CD14-positive monocyte (primary cell): Measurements from ENCODE around the gene BID. TPM values are rescaled to one million over a fixed set of nuclear protein-coding genes. Genes with fewer than 3 reads are reported as not detected.

ENCODE experiments used
- DNase-seq, 3 donors: peaks; one replicate each; pipeline ENCODE4 v3.0.0-alpha.2; 2011 to 2022
- H2AFZ ChIP-seq: 2 replicates; pipeline ENCODE4 v1.6.0; 2012; ENCODE audit warnings: mild to moderate bottlenecking, low read depth, low read length, inconsistent platforms; ENCODE audit not compliant: insufficient read depth, poor library complexity, severe bottlenecking
- H3K27ac ChIP-seq, 2 donors: 1 replicate in 1 of 2; 2 replicates in 1 of 2; pipeline ENCODE4 v1.5.1; 2012 to 2013; ENCODE audit warnings: low read length in 2 of 2, control low read depth in 1 of 2, inconsistent platforms in 1 of 2, low read depth in 1 of 2, mild to moderate bottlenecking in 1 of 2
- H3K27me3 ChIP-seq, 2 donors: one replicate each; pipeline versions ENCODE4 v1.6.0 to v1.6.1; 2011 to 2013; ENCODE audit warnings: low read length in 2 of 2; ENCODE audit not compliant: control insufficient read depth in 2 of 2, insufficient read depth in 2 of 2
- H3K36me3 ChIP-seq, 2 donors: replicated peaks in 1 of 2; 1 replicate in 1 of 2; 2 replicates in 1 of 2; pipeline versions ENCODE4 v1.5.1 to v1.6.1; 2012 to 2013; ENCODE audit warnings: low read length in 2 of 2, control low read depth in 1 of 2, inconsistent platforms in 1 of 2, mild to moderate bottlenecking in 1 of 2; ENCODE audit not compliant: insufficient read depth in 2 of 2, control insufficient read depth in 1 of 2
- H3K4me1 ChIP-seq, 2 donors: 1 replicate in 1 of 2; 2 replicates in 1 of 2; pipeline versions ENCODE4 v1.5.1 to v1.6.1; 2012 to 2013; ENCODE audit warnings: low read length in 2 of 2, control low read depth in 1 of 2, inconsistent platforms in 1 of 2, mild to moderate bottlenecking in 1 of 2, moderate library complexity in 1 of 2; ENCODE audit not compliant: insufficient read depth in 2 of 2, control insufficient read depth in 1 of 2
- H3K4me2 ChIP-seq: replicated peaks from 2 replicates; pipeline ENCODE3; 2012; ENCODE audit warnings: low read length, moderate library complexity, mild to moderate bottlenecking; ENCODE audit not compliant: poor library complexity, severe bottlenecking; ENCODE audit errors: extremely low read depth
- H3K4me3 ChIP-seq, 3 experiments: fragments of 200-600 bp in 1 of 3; sonication (generic) in 1 of 3; replicated peaks in 1 of 3; 1 replicate in 2 of 3; 2 replicates in 1 of 3; pipeline ENCODE4 v1.5.1; 2011 to 2013; ENCODE audit warnings: low read length in 3 of 3, mild to moderate bottlenecking in 3 of 3, control low read depth in 2 of 3, low read depth in 2 of 3, inconsistent platforms in 1 of 3, moderate library complexity in 1 of 3
- H3K79me2 ChIP-seq: 2 replicates; pipeline ENCODE4 v1.6.0; 2012; ENCODE audit warnings: mild to moderate bottlenecking, control low read depth, inconsistent platforms, low read length, moderate library complexity; ENCODE audit not compliant: insufficient read depth
- H3K9ac ChIP-seq: 2 replicates; pipeline ENCODE4 v1.6.0; 2017; ENCODE audit warnings: low read length, mild to moderate bottlenecking; ENCODE audit not compliant: insufficient read depth, poor library complexity, severe bottlenecking
- H3K9me3 ChIP-seq, 2 donors: replicated peaks in 1 of 2; 1 replicate in 1 of 2; 2 replicates in 1 of 2; pipeline versions ENCODE4 v1.5.1 to v1.6.1; 2012 to 2013; ENCODE audit warnings: low read length in 2 of 2, control low read depth in 1 of 2; ENCODE audit not compliant: control insufficient read depth in 1 of 2, insufficient read depth in 1 of 2
- H4K20me1 ChIP-seq: 2 replicates; pipeline ENCODE4 v1.6.0; 2012; ENCODE audit warnings: mild to moderate bottlenecking, low read length, control low read depth, moderate library complexity; ENCODE audit not compliant: insufficient read depth
- H3K27ac Mint-ChIP-seq, 7 donors: one replicate each; pipeline ENCODE4 v1.8.0; 2020; ENCODE audit warnings: mild to moderate bottlenecking in 7 of 7, mixed read lengths in 7 of 7, moderate library complexity in 6 of 7, inconsistent platforms in 2 of 7
- H3K27me3 Mint-ChIP-seq, 3 donors: one replicate each; pipeline ENCODE4 v1.8.0; 2021 to 2022; ENCODE audit warnings: low read depth in 3 of 3, mild to moderate bottlenecking in 3 of 3, mixed read lengths in 3 of 3, moderate library complexity in 3 of 3, inconsistent platforms in 1 of 3
- H3K36me3 Mint-ChIP-seq, 2 donors: one replicate each; pipeline ENCODE4 v1.8.0; 2020; ENCODE audit warnings: mixed read lengths in 2 of 2, inconsistent platforms in 1 of 2, mild to moderate bottlenecking in 1 of 2
- H3K4me1 Mint-ChIP-seq: one replicate; pipeline ENCODE4 v1.8.0; 2020; ENCODE audit warnings: mild to moderate bottlenecking, mixed read lengths
- H3K4me3 Mint-ChIP-seq, 2 donors: one replicate each; pipeline ENCODE4 v1.8.0; 2020; ENCODE audit warnings: mild to moderate bottlenecking in 2 of 2, mixed read lengths in 2 of 2, moderate library complexity in 1 of 2
- H3K9me3 Mint-ChIP-seq, 7 donors: one replicate each; pipeline ENCODE4 v1.8.0; 2020 to 2022; ENCODE audit warnings: mixed read lengths in 7 of 7, mild to moderate bottlenecking in 6 of 7, moderate library complexity in 6 of 7, inconsistent platforms in 2 of 7
- WGBS: methylation state at CpG from one replicate; pipeline ENCODE4 v1.1.5; 2013; ENCODE audit warnings: missing lambda C conversion rate; ENCODE audit not compliant: insufficient coverage; 5-methylcytosine and 5-hydroxymethylcytosine counted together
- intact Hi-C, 2 donors: fragments of 100-400 bp; cut with micrococcal nuclease; formaldehyde crosslinking; loops; one replicate each; pipeline versions ENCODE4 v1.15.0 to v1.15.1; 2023
- polyA plus RNA-seq, 3 donors: library from polyadenylated mRNA; depleted of rRNA in 1 of 3; unstranded in 2 of 3; stranded (reverse) in 1 of 3; fragments of 300-500 nt in 2 of 3; fragments of >200 nt in 1 of 3; fragmentation: Illumina TruSeq in 2 of 3; gene quantifications; 1 replicate in 2 of 3; 2 replicates in 1 of 3; pipeline ENCODE4 v1.2.3, GENCODE V29; 2012 to 2021
- TF ChIP-seq, protein P1 (sequence below): fragments of 200-600 bp; IDR thresholded peaks from one replicate; pipeline ENCODE4 v1.8.0; 2022; ENCODE audit warnings: antibody characterized with exemption, mild to moderate bottlenecking

Gene BID
- polyA plus RNA-seq, 3 donors, result 199 to 423 (median 391) TPM

DNA sequence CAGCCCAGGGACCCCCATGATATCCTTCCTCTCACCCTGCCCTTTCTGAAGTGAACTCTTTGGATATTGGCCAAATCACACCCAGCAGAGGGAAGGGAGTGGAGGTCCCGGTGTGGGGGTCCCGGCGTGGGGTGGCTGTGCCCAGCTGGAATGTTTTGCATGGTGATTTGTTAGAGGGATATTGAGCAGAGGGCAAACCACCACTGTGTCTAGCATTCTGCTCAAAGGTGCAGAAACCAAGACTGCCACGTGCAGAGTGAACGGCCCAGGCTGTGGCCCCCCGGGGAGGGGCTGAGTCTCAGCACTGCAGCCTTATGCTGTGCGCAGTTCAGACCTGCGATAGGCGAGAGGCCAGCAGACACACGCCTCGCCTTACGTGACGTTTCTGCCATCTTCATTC, 7.9 kb upstream of the BID start:
- intact Hi-C loops, result no loop called here
- H2AFZ ChIP-seq, result no peak overlapping the region
- peaks cover 55 to 76% of the 10 kb centered on the region in 2 donors for H3K4me1 ChIP-seq
- no peak for DNase-seq
- peaks cover 15% of the 10 kb centered on the region for H4K20me1 ChIP-seq
- 79% methylated on average over 6 of the region's 13 CpGs for WGBS
- TF ChIP-seq, protein P1, sequence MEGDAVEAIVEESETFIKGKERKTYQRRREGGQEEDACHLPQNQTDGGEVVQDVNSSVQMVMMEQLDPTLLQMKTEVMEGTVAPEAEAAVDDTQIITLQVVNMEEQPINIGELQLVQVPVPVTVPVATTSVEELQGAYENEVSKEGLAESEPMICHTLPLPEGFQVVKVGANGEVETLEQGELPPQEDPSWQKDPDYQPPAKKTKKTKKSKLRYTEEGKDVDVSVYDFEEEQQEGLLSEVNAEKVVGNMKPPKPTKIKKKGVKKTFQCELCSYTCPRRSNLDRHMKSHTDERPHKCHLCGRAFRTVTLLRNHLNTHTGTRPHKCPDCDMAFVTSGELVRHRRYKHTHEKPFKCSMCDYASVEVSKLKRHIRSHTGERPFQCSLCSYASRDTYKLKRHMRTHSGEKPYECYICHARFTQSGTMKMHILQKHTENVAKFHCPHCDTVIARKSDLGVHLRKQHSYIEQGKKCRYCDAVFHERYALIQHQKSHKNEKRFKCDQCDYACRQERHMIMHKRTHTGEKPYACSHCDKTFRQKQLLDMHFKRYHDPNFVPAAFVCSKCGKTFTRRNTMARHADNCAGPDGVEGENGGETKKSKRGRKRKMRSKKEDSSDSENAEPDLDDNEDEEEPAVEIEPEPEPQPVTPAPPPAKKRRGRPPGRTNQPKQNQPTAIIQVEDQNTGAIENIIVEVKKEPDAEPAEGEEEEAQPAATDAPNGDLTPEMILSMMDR, result no peak
- peak overlapping the region; percentile 76 for H3K4me2 ChIP-seq
- Mint-ChIP-seq H3K27ac (peak overlapping the region; percentile 96 to 100 (median 97)), H3K9me3 (no peaks in the 10 kb centered on the region), H3K4me3 (peak overlapping the region in 1 of 2 donors; percentile 49), H3K27me3 (peaks cover 0 to 1% (median 0%) of the 10 kb centered on the region in 3 donors), H3K4me1 (peaks cover 60% of the 10 kb centered on the region), H3K36me3 (peaks cover 19 to 33% of the 10 kb centered on the region in 2 donors)
- peak overlapping the region; percentile 87 to 93 for H3K27ac ChIP-seq
- peak overlapping the region; percentile 70 for H3K9ac ChIP-seq
- no peaks in the 10 kb centered on the region for H3K9me3 ChIP-seq
- peak overlapping the region in 1 of 3 experiments; percentile 55 for H3K4me3 ChIP-seq
- H3K79me2 ChIP-seq, result peaks cover 48% of the 10 kb centered on the region
- no peaks in the 10 kb centered on the region for H3K27me3 ChIP-seq
- no peaks in the 10 kb centered on the region for H3K36me3 ChIP-seq

- Histone ChIP-seq H4K20me1 (peaks cover 15% of the 10 kb centered on the region), H3K79me2 (peaks cover 52% of the 10 kb centered on the region), H2AFZ (no peak overlapping the region), H3K9me3 (no peaks in the 10 kb centered on the region), H3K4me2 (peak overlapping the region; percentile 76), H3K4me3 (peak overlapping the region in 2 of 3 experiments; percentile 6 to 55), H3K9ac (peak overlapping the region; percentile 70), H3K4me1 (peaks cover 60 to 74% of the 10 kb centered on the region in 2 donors), H3K27ac (peak overlapping the region; percentile 87 to 93), H3K27me3 (no peaks in the 10 kb centered on the region), H3K36me3 (no peaks in the 10 kb centered on the region)
- peak overlapping the region; percentile 96 to 100 (median 97) for H3K27ac Mint-ChIP-seq
- WGBS, result 2% methylated on average over 9 of the region's 12 CpGs
- H3K9me3 Mint-ChIP-seq, result no peaks in the 10 kb centered on the region
- H3K36me3 Mint-ChIP-seq, result peaks cover 19 to 33% of the 10 kb centered on the region in 2 donors
- TF ChIP-seq, protein P1, result no peak
- peak; percentile 95 to 99 (median 96) for DNase-seq
- peaks cover 60% of the 10 kb centered on the region for H3K4me1 Mint-ChIP-seq
- H3K27me3 Mint-ChIP-seq, result peaks cover 0 to 1% (median 0%) of the 10 kb centered on the region in 3 donors
- peak overlapping the region; percentile 75 to 82 for H3K4me3 Mint-ChIP-seq
- intact Hi-C loops, result loop anchor here in 1 of 2 donors (1.0 kb wide), 1 partner anchor 9 kb away; no protein-coding TSS in a partner anchor
Observed at GRCh38 chr22:17781319-17782031, 7.2 kb upstream of the BID start.
